ENCODE measurements around the gene TRAPPC3L. TPM values are rescaled to one million over a fixed set of nuclear protein-coding genes. Genes with fewer than 3 reads are reported as not detected.
A peak's percentile ranks its signal among the peaks of the same experiment; 100 is the strongest.

Gene TRAPPC3L
- total and polyA plus RNA-seq, 2 of the 8 experiments (the other 6 are each of a cell fraction or from before 2014, with no cell fraction given): not detected

GRCh38 chr6:116570856-116571682 lies 25.6 kb upstream of the TRAPPC3L start, which contains the start of gene RWDD1 (continued):
- peak; percentile 82 for TF ChIP-seq CREB1 (IDR thresholded peaks at IDR 0.05)
- no peak for TF ChIP-seq TEAD4 (IDR thresholded peaks at IDR 0.05; ENCODE audit: low read depth, low read length)
- no peak for TF ChIP-seq USF2 (IDR thresholded peaks at IDR 0.05; ENCODE audit: low read length)
- TF ChIP-seq SAP30 (IDR thresholded peaks at IDR 0.05; ENCODE audit: insufficient read depth, insufficient replicate concordance, low read length): no peak
- peak; percentile 51 to 86; a peak in 2 of 4 replicates for TF ChIP-seq SIN3A (conservative IDR thresholded peaks at IDR 0.05 in 1 of 2, IDR thresholded peaks at IDR 0.05 in 1 of 2; ENCODE audit: low read depth in 1 of 2, low read length in 2 of 2)
- peak; percentile 90 for TF ChIP-seq RBBP5 (IDR thresholded peaks at IDR 0.05; ENCODE audit: borderline replicate concordance, low read depth, low read length)
- TF ChIP-seq SIRT6 (IDR thresholded peaks at IDR 0.05; ENCODE audit: low read length): no peak
- TF ChIP-seq TBP (IDR thresholded peaks at IDR 0.05; ENCODE audit: low read depth, low read length): peak; percentile 86
- no peak for TF ChIP-seq EZH2 (IDR thresholded peaks at IDR 0.05; ENCODE audit: low read depth, low read length, severe bottlenecking)
- peak; percentile 100 for TF ChIP-seq SP4 (IDR thresholded peaks at IDR 0.05; ENCODE audit: low read length)
- no peak for TF ChIP-seq FOSL1 (IDR thresholded peaks at IDR 0.05; ENCODE audit: insufficient read depth, low read depth, low read length)
- peak; percentile 12 for TF ChIP-seq KDM4A (IDR thresholded peaks at IDR 0.05; ENCODE audit: low read depth, low read length, severe bottlenecking)
- TF ChIP-seq SIX5 (IDR thresholded peaks at IDR 0.05; ENCODE audit: low read depth, low read length): 0 out of 2 replicates have a peak, but pooled peaks have one; percentile 15
- TF ChIP-seq SP1 (IDR thresholded peaks at IDR 0.05; ENCODE audit: low read depth, low read length): peak; percentile 97
- TF ChIP-seq NANOG (IDR thresholded peaks at IDR 0.05; ENCODE audit: insufficient read depth, low read depth, low read length, poor library complexity, severe bottlenecking): peak; percentile 28
- no peak for TF ChIP-seq ATF2 (IDR thresholded peaks at IDR 0.05; ENCODE audit: low read length)
- peak; percentile 79 for TF ChIP-seq PHF8 (conservative IDR thresholded peaks at IDR 0.05; ENCODE audit: low read depth, low read length)
- peak; percentile 63; the same call in 1 of the 2 replicates for TF ChIP-seq KDM5A (IDR thresholded peaks at IDR 0.05; ENCODE audit: low read length)
- TF ChIP-seq RFX5 (IDR thresholded peaks at IDR 0.05; ENCODE audit: borderline replicate concordance, low read depth, low read length): no peak

Measured in H1 (cell line).